NCI-H524 treated with DMSO at 0.1 percent for 48 hours (cell line): Measurements from ENCODE around the gene HFE.
"Not testable (repeated sequence)": the region's sequence is repeated elsewhere in the genome, so short reads cannot be mapped to it uniquely, and the experiment has no call there.

Experiments used
- DNase-seq: peaks from one replicate; lab custom pipeline; 2025; lab: John Stamatoyannopoulos, UW

HFE gene

GRCh38 chr6:26109772-26110171 lies 22.5 kb downstream of the HFE start:
- no peak for DNase-seq

- DNase-seq, result no peak
These were observed 26.3 kb downstream of the HFE start for GRCh38 chr6:26113570-26113969.

- DNase-seq, result no peak
These were observed 28.0 kb downstream of the HFE start for GRCh38 chr6:26115226-26115625.

GRCh38 chr6:26116267-26116666 lies 29.0 kb downstream of the HFE start:
- DNase-seq, result no peak

GRCh38 chr6:26118999-26119398 lies 31.8 kb downstream of the HFE start:
- no peak for DNase-seq

- not testable (repeated sequence) for DNase-seq
These were observed 32.9 kb downstream of the HFE start for GRCh38 chr6:26120115-26120514.

GRCh38 chr6:26120807-26121140 lies 33.5 kb downstream of the HFE start:
- no peak for DNase-seq

GRCh38 chr6:26121141-26122004 lies 34.1 kb downstream of the HFE start:
- DNase-seq, result no peak

- no peak for DNase-seq
These were observed 34.8 kb downstream of the HFE start for GRCh38 chr6:26122005-26122388.

GRCh38 chr6:26122402-26122792 lies 35.2 kb downstream of the HFE start:
- DNase-seq, result no peak

- peak; percentile 99 for DNase-seq
These were observed 35.8 kb downstream of the HFE start for GRCh38 chr6:26122793-26123674.

- no peak for DNase-seq
These were observed 36.4 kb downstream of the HFE start for GRCh38 chr6:26123675-26123946.

GRCh38 chr6:26123947-26124780 lies 36.9 kb downstream of the HFE start:
- peak; percentile 94 for DNase-seq

GRCh38 chr6:26124781-26125685 lies 37.8 kb downstream of the HFE start:
- no peak for DNase-seq

- no peak for DNase-seq
These were observed 39.4 kb downstream of the HFE start for GRCh38 chr6:26126394-26127235.

GRCh38 chr6:26128013-26128771 lies 41.0 kb downstream of the HFE start:
- DNase-seq, result no peak

- no peak for DNase-seq
These were observed 42.4 kb downstream of the HFE start for GRCh38 chr6:26129656-26130055.

- no peak for DNase-seq
These were observed 43.5 kb downstream of the HFE start for GRCh38 chr6:26130581-26131249.

GRCh38 chr6:26131618-26132017 lies 44.4 kb downstream of the HFE start:
- DNase-seq, result no peak
